ENCODE data around the gene SORT1.

- no peak for TF ChIP-seq EZH2 (IDR thresholded peaks at IDR 0.05)
- no peak; the same call in 1 of the 2 replicates for TF ChIP-seq POLR2AphosphoS5 (IDR thresholded peaks at IDR 0.05; ENCODE audit: borderline replicate concordance, low read depth, low read length)
Measured at GRCh38 chr1:109399326-109399957, 1.7 kb upstream of the SORT1 start.
